Smooth muscle cell of the brain vasculature (primary cell): ENCODE measurements around the gene TGFB2.
"Not testable (repeated sequence)": the region's sequence is repeated elsewhere in the genome, so short reads cannot be mapped to it uniquely, and the experiment has no call there.

Source experiments
- DNase-seq: peaks from one replicate; pipeline ENCODE4 v3.0.0-alpha.2; 2012; ENCODE audit warnings: low read depth, low spot score

Gene TGFB2

DNA sequence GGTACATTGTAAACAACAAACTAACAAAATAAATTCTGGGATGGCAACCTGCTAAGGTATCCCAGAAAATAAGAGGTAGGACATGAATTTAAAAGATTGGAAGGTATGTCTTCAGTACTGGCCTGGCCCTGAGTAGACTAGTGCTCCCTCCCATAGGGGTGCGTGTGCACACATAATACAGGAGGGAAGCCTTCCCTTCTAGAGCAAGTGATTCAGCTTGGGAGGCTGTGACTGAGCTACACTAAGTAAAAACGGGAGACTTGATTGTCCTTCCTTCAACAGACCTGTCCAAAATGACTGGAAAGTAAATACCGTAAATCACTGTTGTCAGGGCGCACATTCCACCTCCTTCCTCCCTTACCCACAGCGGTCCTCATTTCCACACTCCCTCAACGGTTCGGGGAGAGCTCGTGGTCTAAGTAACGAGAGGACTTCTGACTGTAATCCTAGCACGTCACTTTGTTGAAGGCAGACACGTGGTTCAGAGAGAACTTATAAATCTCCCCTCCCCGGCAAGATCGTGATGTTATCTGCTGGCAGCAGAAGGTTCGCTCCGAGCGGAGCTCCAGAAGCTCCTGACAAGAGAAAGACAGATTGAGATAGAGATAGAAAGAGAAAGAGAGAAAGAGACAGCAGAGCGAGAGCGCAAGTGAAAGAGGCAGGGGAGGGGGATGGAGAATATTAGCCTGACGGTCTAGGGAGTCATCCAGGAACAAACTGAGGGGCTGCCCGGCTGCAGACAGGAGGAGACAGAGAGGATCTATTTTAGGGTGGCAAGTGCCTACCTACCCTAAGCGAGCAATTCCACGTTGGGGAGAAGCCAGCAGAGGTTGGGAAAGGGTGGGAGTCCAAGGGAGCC lies at the start of gene TGFB2:
Gene TGFB2, plus strand, starts transcription at position 523 of the 859 bp plus-strand sequence. CDS start 1,366 bp downstream, outside the sequence.
- DNase-seq, result no peak

- no peak for DNase-seq
Measured at GRCh38 chr1:218296162-218296561, 49.0 kb upstream of the TGFB2 start.

DNA sequence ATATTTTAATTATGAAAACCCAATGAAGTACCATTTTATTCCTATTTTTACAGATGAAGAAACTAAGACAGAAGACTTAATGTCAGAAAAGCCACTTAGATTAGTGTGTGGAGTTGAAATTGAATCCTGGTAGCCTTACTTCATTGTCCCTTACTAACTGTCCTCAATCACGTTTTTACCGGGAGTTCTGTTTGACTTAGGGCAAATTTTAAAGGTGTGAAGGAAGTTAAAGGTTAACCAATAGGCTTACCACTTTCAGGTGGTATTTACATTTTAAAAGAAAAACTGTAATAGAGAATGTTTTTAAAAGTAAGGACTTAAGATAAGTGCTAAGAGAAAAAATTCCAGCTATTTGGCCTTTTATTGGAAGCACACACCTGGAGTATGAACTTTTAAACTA lies 47.7 kb upstream of the TGFB2 start:
- no peak for DNase-seq

- DNase-seq, result no peak
Measured at GRCh38 chr1:218297867-218298266, 47.3 kb upstream of the TGFB2 start.

- DNase-seq, result no peak
Measured at GRCh38 chr1:218298398-218298797, 46.7 kb upstream of the TGFB2 start.

DNA sequence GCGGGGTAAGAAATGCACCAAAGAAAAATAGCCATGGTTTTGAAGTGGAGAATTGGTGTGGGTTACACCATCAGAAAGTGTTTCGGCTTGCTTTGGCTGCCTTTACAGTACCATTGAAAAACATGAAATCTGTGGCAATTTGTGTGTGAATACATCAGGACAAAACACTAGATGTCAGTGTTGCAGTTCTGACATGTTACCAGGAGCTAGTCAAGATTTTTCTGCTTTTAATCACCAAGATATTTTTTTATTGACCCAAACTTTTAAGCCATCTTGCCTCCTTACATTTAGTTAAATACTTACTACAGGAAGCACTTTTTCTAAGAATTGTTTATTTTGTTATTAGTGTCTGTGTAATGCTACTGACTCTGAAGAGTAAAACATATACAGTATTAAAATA lies 45.7 kb upstream of the TGFB2 start:
- DNase-seq, result peak; percentile 20

DNA sequence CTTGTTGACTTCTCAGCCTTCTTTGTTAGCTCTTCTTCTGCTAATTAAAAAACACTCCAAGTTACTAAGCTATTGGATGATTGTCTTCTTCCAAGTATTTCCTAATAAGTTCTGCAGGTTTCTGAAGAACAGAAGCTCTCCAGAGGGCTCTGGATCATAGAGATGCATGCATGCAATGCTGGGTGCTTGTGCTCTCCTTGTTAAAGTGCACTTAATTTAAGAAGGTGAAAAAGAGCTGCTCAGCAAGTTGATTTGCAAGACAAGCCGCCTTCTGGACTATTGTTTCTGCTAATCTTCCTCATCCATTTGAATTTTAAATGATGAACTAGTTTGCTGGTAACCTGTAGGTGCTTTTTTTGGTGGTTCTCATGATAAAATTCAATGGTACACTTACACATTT lies 43.9 kb upstream of the TGFB2 start:
- no peak for DNase-seq

DNA sequence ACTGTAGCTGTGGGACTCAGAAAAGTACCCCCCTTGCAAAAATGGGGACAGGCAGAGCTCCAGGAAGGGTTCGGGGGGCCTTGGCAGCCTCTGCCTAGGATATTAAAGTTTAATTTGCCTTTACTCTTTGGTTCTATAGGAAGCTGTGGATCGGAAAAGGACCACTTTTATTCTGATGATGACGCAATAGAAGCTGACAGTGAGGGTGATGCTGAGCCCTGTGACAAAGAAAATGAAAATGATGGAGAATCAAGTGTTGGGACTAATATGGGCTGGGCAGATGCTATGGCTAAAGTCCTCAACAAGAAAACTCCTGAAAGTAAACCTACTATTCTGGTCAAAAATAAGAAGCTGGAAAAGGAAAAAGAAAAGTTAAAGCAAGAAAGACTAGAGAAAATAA lies 43.0 kb upstream of the TGFB2 start:
- DNase-seq, result no peak

- no peak for DNase-seq
Measured at GRCh38 chr1:218303176-218303879, 41.8 kb upstream of the TGFB2 start.

DNA sequence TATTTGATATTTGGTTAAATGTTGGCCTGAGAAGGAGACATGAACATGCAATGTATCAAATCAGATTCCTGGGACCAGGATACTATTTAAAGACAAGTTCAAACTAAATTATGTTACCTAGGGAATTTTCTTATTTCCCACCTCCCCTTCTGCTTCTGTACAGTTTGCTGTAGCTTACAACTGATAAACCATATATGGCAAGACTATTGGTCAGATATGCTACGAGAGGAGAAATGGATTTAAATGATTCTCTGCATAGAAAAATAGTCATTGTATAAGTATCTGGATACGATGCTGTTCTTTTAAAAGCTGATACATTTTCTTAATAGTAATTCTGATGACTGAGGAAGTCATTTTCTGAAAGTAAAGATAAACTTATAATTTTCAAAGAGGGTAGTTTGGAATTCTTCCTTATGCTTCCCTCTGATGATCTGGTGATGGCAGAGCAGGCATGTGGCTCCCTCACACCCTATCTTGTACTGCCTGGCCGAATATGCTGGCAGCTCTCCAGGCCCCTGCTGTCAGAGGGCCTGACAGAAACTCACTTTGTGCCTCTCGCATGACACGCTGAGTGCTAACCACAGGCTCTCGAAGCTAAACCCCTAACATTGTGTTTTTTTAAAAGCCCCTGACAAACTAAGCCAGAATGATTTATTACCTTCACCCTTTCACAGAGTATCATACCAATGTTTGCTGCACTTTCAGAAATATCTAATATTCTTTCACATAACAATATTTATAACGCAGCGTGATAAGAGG lies 40.7 kb upstream of the TGFB2 start:
- DNase-seq, result peak; percentile 50

DNA sequence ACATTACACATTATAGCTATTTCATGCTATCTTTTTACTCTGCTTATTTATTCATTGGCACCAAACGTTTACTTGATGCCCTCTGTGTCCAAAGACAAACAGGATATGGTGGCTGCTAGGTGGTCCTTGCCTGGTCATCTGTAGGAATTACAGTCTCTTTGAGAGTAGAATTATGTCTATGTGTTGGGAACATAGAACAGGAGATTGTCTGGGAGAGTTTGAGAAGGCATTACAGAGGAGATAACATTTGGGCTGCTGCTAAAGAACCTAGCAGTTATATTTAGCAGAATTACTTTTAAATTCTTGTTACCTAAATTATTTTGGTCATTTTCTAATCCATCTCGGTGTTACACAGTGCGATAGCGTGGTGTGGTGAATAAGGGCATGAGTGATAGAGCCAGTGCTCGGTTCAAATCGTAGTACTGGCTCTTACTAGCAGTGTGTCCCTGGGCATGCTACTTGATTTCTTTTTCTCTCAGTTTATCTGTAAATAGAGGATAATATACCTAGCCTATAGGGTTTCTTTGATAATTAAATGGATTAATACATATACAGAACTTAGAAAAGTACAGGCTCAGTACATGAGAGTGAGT lies 39.6 kb upstream of the TGFB2 start:
- no peak for DNase-seq

DNA sequence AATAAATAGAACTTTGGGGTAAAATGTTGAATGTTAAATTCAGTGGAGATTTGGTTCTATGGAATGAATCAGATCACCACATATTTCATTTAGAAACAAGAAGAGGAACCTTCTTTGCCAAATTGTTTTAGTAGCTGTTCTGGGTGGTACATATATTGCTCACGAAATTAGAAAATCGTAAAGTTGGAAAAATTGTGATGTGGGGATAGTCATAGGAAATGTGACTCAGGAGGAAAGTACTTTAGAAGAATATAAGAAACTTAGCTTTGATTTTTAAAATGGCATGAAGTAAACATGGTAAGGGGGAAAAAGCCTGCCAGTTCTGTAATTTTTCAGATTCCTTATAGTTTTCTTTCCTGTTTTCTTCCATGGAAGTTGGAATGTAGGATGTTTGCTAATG lies 32.6 kb upstream of the TGFB2 start:
- DNase-seq, result no peak

DNA sequence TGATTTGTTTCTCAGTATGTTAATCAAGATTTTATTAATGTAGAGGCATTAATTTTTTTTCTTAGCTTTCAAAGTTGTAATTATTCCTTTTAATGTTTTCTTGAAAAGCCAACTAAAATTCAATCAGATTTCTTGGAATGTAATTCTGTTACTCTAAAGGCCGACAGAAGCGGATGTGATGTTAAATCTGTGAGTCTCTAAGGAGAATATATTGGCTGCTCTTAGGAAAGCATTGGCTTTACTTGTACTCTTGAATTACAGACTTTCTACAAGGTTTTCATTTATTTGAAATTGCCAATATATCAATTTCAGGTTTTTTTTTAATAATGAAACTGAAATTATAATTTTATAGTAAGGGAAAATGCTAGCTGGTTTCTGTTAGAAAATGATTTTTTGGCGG lies 30.8 kb upstream of the TGFB2 start:
- no peak for DNase-seq

DNA sequence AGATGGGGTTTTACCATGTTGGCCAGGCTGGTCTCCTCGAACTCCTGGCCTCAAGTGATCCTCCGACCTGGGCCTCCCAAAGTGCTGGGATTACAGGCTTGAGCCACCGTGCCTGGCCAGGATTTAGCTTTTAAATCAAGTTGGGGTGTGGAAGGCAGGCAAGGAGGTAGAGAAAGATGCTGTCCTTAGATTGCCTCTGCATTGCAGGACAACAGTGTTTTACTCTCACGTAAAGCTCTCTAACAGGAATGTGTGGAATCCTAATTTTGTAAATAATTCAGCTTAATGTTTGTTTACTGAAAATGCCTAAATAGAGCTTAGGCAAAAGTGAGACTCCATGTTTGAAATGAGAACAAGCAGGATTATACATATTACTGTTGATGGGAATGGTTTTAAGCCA lies 29.5 kb upstream of the TGFB2 start:
- DNase-seq, result no peak

GRCh38 chr1:218317061-218317460 lies 28.1 kb upstream of the TGFB2 start:
- DNase-seq, result no peak

- DNase-seq, result not testable (repeated sequence)
Measured at GRCh38 chr1:218320182-218320581, 25.0 kb upstream of the TGFB2 start.

DNA sequence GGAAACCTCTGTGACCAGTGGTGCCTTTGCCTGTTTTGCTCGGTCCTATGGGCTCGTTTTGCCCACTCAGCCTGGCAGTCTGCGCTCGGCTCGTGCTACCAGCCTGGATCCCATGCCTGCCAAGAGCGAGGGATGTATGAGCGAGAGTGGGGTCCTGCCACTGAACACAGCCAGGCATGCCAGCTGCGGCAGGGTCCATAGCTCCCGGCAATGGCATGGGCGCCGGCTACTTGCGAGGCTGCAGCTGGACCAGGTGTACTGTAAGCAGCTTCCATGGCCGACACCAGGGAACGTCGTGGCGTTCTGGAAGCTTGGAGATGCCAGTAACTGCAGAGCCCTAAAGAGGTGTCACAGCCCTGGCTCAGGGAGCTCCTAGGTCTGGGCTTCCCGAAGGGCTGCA lies 22.4 kb upstream of the TGFB2 start:
- DNase-seq, result no peak

- no peak for DNase-seq
Measured at GRCh38 chr1:218323568-218324225, 21.4 kb upstream of the TGFB2 start.

DNA sequence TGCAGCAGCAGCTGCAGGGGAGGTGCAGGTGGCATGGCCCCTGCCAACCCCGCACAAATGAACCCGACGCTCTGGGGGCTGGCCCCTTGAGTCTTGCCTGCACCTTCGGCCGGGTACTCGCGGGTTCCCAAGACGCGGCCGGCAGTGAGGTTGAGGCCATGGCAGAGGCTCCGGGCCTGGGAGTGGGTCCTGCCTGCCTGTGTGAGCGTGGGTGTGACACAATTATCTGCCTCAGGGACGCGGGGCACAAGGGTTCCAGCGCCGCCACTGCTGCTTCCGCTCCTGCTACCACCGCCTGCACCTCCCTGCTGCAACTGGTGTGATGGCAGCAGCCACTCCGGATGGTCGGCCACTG lies 20.9 kb upstream of the TGFB2 start:
- DNase-seq, result no peak

- DNase-seq, result no peak
Measured at GRCh38 chr1:218328769-218329168, 16.4 kb upstream of the TGFB2 start.

DNA sequence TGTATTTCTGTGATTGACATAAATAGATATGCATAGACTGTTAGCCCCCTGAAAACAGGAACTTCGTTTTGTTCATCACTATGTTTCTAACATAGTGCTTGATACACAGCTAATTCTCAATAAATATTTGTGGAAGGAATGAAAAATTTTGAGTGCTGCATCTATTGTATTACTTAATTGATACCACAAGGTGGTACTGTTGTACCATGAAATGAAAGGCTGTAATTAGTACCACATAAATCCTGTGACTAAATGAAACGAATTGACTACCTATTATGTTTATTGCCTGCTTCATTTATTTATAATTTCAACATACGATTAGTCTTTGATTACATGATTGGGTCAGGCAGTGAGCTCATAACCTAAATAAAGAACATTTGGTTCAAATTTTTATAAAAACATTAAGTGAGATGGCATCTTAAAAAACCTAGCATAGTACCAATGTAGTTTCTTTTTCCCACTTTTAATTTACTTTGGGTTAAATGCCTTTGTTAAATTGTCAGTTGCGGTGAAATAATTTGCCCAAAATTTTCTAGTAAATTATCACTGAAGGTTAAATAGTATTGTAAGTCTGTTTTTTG lies 15.0 kb upstream of the TGFB2 start:
- DNase-seq, result no peak
